GM21360 (cell line): ENCODE results near the gene NOP58.
"Not testable (repeated sequence)": the region's sequence is repeated elsewhere in the genome, so short reads cannot be mapped to it uniquely, and the experiment has no call there.

ENCODE experiments used
- ATAC-seq: cut with Tn5 transposase; IDR thresholded peaks from one replicate; pipeline ENCODE4 v1.9.1; 2021; ENCODE audit warnings: mild to moderate bottlenecking, moderate library complexity; ENCODE audit not compliant: unreplicated experiment

The NOP58 gene

GRCh38 chr2:202299712-202300111 lies 34.1 kb downstream of the NOP58 start:
- no peak for ATAC-seq

GRCh38 chr2:202306034-202306433 lies 40.5 kb downstream of the NOP58 start:
- no peak for ATAC-seq

- ATAC-seq = no peak
Observed at GRCh38 chr2:202307690-202308089, 42.1 kb downstream of the NOP58 start.

GRCh38 chr2:202311823-202312388 lies 46.3 kb downstream of the NOP58 start:
- ATAC-seq = no peak

GRCh38 chr2:202314116-202314515 lies 48.6 kb downstream of the NOP58 start:
- ATAC-seq = no peak

- no peak for ATAC-seq
Observed at GRCh38 chr2:202317080-202317857, 51.7 kb downstream of the NOP58 start.

- ATAC-seq = not testable (repeated sequence)
Observed at GRCh38 chr2:202320362-202320761, 54.8 kb downstream of the NOP58 start.

- ATAC-seq = no peak
Observed at GRCh38 chr2:202322435-202322834, 56.9 kb downstream of the NOP58 start.

GRCh38 chr2:202327858-202328257 lies 62.3 kb downstream of the NOP58 start:
- no peak for ATAC-seq

- no peak for ATAC-seq
Observed at GRCh38 chr2:202335791-202336467, 70.4 kb downstream of the NOP58 start.

- no peak for ATAC-seq
Observed at GRCh38 chr2:202337151-202337550, 71.6 kb downstream of the NOP58 start.

- no peak for ATAC-seq
Observed at GRCh38 chr2:202337706-202338346, 72.3 kb downstream of the NOP58 start.

- no peak for ATAC-seq
Observed at GRCh38 chr2:202339071-202339870, 73.7 kb downstream of the NOP58 start.

GRCh38 chr2:202344178-202344577 lies 78.6 kb downstream of the NOP58 start:
- no peak for ATAC-seq

GRCh38 chr2:202346180-202346579 lies 80.6 kb downstream of the NOP58 start:
- no peak for ATAC-seq
